Jurkat, Clone E6-1 (cell line): ENCODE results near the gene ZNF785. TPM values are rescaled to one million over a fixed set of nuclear protein-coding genes. Genes with fewer than 3 reads are reported as not detected.
A peak's percentile ranks its signal among the peaks of the same experiment; 100 is the strongest.
"Not testable (repeated sequence)": the region's sequence is repeated elsewhere in the genome, so short reads cannot be mapped to it uniquely, and the experiment has no call there.

Source experiments
- DNase-seq: peaks from one replicate; pipeline ENCODE4 v3.0.0-alpha.2; 2011; ENCODE audit warnings: low read depth, low spot score
- H3K4me3 ChIP-seq: 2 replicates; pipeline ENCODE4 v1.5.1; 2011; ENCODE audit warnings: mild to moderate bottlenecking, low read length, control low read depth, moderate library complexity
- polyA plus RNA-seq: library from polyadenylated mRNA; unstranded; fragments of >200 nt; gene quantifications from one replicate; pipeline ENCODE4 v1.2.1, GENCODE V29; 2012; ENCODE audit warnings: missing spikeins; ENCODE audit not compliant: insufficient read length, insufficient read depth

The ZNF785 gene
- 0.75 TPM for polyA plus RNA-seq

DNA sequence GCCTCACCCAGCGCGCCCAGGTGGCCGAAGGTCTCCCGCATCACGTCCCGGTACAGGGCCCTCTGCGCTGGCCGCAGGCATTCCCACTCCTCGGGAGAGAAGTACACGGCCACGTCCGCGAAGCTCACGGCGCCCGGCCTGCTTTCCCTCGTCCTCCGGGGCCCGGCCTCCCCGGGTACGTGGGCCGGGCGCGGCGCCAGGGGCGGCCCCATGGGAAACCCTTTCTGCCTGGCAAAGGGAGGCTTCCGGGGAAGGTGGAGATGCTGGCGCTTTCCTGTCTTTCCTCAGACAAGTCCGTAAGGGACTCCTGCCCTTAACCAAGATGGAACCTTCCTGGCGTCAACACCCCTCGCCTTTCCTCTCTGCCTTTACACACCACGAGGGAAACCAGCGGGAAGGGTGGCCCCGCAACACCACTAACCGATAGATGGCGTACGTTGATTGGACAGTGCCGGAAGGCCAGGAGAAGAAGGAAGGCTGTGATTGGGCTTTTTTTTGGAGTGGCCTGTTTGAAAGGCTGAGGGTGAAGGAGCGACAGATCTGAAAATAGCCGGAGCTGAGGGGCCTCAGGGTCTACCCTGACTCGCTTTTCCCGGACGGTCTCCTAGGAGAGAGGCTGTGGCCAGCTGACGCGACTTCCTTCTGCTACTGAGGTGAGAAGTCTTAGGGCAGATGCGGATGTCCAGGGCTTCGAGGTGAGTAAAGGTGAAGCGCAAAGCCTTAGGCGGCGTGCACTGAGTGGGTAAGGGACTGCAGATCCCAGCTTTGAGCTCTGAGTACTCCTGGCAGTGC is at the start of gene ZNF785:
TSS of gene ZNF785 (minus strand) at position 298 of the 792 bp plus-strand sequence. CDS start at position 212, 86 bp downstream.
- DNase-seq: no peak
- H3K4me3 ChIP-seq: no peak within 1 kb of the TSS

GRCh38 chr16:30633526-30633925 is 48.0 kb upstream of the ZNF785 start:
- H3K4me3 ChIP-seq: peak overlapping the region; percentile 88
- DNase-seq: no peak

DNA sequence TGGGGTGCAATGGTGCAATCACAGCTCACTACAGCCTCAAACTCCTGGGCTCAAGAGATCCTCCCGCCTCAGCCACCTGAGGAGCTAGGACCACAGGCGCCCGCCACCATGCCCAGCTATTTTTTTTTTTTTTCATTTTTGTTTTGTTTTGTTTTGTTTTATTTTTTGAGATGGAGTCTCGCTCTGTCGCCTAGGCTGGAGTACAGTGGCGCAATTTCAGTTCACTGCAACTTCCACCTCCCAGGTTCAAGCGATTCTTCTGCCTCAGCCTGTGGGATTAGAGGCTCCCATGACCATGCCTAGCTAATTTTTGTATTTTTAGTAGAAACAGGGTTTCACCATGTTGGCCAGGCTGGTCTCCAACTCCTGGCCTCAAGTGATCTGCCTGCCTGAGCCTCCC is 47.0 kb upstream of the ZNF785 start:
- not testable (repeated sequence) for DNase-seq

GRCh38 chr16:30628628-30629540 is 43.4 kb upstream of the ZNF785 start:
- peak; percentile 87 for DNase-seq
- H3K4me3 ChIP-seq: peak overlapping the region; percentile 21

More for the DNA sequence above, 47.0 kb upstream of the ZNF785 start:
- not testable (repeated sequence) for H3K4me3 ChIP-seq

GRCh38 chr16:30626236-30626635 is 40.7 kb upstream of the ZNF785 start:
- H3K4me3 ChIP-seq: no peak overlapping the region
- DNase-seq: no peak

GRCh38 chr16:30623536-30624283 is 38.2 kb upstream of the ZNF785 start:
- peak overlapping the region; percentile 51 for H3K4me3 ChIP-seq
- DNase-seq: peak; percentile 94

DNA sequence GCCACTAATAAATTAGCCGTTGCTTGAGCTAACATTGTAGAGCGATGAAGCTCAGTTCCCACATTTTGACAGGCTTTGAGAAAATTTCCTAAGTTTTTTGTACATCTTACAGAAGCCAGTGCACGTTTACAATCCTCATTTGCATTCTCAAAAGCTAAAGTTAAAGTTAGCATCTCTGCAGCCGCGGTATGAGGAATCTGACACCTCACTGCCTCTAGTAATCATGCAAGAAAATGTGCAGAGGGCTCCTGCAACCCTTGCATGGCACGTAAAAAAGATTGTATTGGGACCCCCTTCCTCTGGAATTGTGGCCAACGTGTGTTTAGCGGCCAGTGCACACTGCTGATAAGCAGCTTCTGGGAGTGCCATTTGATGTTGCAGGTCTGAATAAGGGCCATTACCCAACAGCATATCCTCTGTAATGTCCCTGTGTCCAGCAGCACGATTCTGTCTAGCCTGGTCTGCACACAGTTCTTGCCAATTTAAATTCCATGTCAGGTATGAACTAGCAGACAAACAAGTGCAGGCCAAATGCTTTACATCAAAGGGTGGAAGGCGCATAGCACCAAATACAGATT is 37.0 kb upstream of the ZNF785 start:
- peak overlapping the region; percentile 51 for H3K4me3 ChIP-seq
- DNase-seq: no peak

GRCh38 chr16:30621765-30622164 is 36.3 kb upstream of the ZNF785 start:
- no peak for DNase-seq
- no peak overlapping the region for H3K4me3 ChIP-seq

- no peak overlapping the region for H3K4me3 ChIP-seq
- no peak for DNase-seq
Measured at GRCh38 chr16:30620169-30620568, 34.7 kb upstream of the ZNF785 start.

DNA sequence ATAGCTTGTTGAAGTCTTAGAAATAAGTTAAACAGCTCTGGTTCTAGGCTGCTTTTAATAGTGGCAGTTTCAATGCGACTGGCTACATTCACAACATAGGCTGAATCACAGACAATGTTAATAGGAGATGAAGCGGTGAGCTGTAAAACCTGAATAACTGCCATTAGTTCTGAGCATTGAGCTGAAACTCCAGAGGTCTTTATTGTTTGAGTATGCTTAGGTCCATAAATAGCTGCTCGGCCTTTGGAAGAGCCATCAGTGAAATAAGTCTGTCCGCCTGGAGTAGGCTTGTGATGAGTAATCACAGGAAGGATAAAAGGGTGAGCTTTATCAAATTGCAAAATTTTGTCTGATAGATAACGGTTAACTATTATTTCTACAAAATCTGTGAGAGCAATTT is 34.1 kb upstream of the ZNF785 start:
- no peak overlapping the region for H3K4me3 ChIP-seq
- no peak for DNase-seq

DNA sequence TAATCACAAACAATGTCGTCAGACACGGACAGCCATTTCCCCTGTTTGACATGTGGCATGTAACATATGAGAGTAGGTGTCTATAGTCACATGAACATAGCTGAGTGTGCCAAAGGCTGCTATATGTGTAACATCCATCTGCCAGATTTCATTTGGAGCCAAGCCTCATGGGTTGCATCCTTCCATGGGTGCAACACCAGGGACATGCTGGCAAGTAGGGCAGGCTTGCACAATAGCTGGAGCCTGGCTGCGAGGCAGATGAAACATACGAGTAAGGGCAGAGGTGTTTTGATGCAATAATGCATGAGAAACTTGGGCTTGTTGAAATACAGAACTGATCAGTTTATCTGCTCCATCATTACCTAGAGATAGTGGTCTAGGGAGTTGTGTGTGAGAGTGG is 33.7 kb upstream of the ZNF785 start:
- no peak overlapping the region for H3K4me3 ChIP-seq
- no peak for DNase-seq

- no peak overlapping the region for H3K4me3 ChIP-seq
- DNase-seq: peak; percentile 88
Measured at GRCh38 chr16:30615358-30616091, 30.0 kb upstream of the ZNF785 start.

DNA sequence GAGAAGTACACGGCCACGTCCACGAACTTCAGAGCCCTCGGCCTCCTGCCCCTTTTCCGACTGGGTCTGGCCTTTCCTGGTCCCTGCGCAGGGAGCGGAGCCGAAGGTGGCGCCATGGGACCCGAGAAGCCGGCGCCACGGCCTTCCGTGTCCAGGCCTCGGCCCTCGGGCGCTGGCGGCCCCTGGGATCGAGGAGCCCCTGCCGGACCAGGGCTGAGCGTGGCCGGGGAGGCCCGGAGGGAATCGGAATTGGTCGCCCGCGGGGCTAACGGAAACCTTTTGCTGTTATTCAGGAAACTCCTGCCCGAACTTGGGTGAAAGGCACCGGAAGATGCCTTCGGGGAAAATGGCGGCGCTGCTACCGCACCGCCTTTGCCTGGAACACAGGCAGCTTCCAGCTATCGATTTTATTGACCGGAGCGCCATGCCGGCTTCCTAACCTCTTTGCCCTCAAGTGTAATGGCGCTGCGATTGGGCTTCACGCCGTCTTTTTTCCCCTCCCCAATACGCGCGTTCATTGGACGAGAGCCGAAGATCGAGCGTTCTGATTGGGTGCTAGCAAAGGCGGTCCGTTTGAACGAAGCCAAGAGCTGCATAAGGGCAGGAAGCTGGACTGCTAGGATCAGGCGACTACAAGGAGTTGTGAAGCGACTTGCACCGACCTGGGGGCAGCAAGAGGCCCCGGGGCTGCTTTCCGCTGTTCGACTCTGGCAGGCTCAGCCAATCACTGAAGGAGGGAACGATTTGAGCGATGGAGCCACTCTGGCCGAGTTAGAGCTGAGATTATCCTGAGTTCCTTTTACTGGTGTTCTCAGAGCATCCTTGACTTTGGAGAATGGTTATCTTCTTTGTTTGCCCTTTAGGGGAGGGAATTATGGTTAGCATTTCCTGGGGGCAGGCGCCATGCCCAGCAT is 24.7 kb upstream of the ZNF785 start, which contains the start of gene ZNF689:
TSS of gene ZNF689 (minus strand) at position 464 of the 914 bp plus-strand sequence. CDS start at position 116, 348 bp downstream.
- peak; percentile 98 for DNase-seq
- peak within 1 kb of the TSS; percentile 97 for H3K4me3 ChIP-seq

GRCh38 chr16:30609002-30609925 is 23.8 kb upstream of the ZNF785 start:
- no peak for DNase-seq
- H3K4me3 ChIP-seq: peak overlapping the region; percentile 97

GRCh38 chr16:30606004-30606403 is 20.5 kb upstream of the ZNF785 start:
- DNase-seq: no peak

GRCh38 chr16:30605158-30605557 is 19.7 kb upstream of the ZNF785 start:
- no peak for DNase-seq
- no peak overlapping the region for H3K4me3 ChIP-seq

More at GRCh38 chr16:30606004-30606403, 20.5 kb upstream of the ZNF785 start:
- H3K4me3 ChIP-seq: no peak overlapping the region
